ENCODE measurements around the gene RIPOR3.
"Not testable (repeated sequence)": the region's sequence is repeated elsewhere in the genome, so short reads cannot be mapped to it uniquely, and the experiment has no call there.

The RIPOR3 gene

DNA sequence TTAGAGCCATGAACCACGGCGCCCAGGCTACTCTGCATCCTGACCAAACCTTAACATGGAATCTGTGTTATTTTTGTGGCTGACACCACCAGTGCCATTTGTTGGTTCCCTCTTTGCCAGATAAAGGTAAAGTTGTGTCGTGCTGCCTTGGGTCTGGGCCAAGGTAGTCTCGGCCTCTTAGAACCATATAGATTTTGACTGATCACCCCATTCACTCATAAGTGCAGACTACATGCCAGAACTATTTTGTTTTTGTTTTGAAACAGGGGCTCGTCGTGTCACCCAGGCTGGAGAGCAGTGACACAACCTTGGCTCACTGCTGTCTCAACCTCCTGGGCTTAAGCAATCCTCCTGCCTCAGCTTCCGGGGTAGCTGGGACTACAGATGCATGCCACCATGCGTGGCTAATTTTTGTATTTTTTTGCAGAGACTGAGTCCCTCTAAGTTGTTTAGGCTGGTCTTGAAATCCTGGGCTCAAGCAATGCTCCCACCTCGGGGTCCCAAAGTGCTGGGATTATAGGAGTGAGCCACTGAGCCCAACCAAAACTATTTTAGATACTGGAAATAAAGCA, 19.2 kb upstream of the RIPOR3 start:
- Histone ChIP-seq H3K4me3 (ENCODE audit: low read length) (no peak overlapping the region), H3K27me3 (ENCODE audit: control insufficient read depth, insufficient read depth, low read length) (no peaks in the 10 kb centered on the region), H3K9ac (ENCODE audit: low read length) (no peak overlapping the region), H3K36me3 (ENCODE audit: control insufficient read depth, insufficient read depth, low read length) (no peaks in the 10 kb centered on the region), H3K4me1 (ENCODE audit: control insufficient read depth, insufficient read depth, low read length) (peaks cover 25% of the 10 kb centered on the region), H3K9me3 (ENCODE audit: control insufficient read depth, low read length) (no peaks in the 10 kb centered on the region)

DNA sequence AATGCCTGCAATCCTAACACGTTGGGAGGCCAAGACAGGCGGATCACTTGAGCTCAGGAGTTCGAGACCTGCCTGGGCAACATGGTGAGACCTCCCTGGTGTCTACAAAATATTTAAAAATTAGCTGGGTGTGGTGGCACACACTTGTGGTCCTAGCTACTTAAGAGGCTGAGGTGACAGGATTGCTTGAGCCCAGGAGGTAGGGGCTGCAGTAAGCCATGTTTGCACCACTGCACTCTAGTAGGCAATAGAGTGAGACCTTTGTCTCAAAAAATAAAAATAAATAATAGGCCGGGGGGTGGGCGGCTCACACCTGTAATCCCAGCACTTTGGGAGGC, 18.3 kb upstream of the RIPOR3 start:
- H3K36me3 ChIP-seq (ENCODE audit: control insufficient read depth, insufficient read depth, low read length), result no peaks in the 10 kb centered on the region
- no peak overlapping the region for H3K9ac ChIP-seq (ENCODE audit: low read length)
- H3K27me3 ChIP-seq (ENCODE audit: control insufficient read depth, insufficient read depth, low read length), result no peaks in the 10 kb centered on the region
- H3K4me1 ChIP-seq (ENCODE audit: control insufficient read depth, insufficient read depth, low read length), result peaks cover 25% of the 10 kb centered on the region
- no peaks in the 10 kb centered on the region for H3K9me3 ChIP-seq (ENCODE audit: control insufficient read depth, low read length)
- no peak overlapping the region for H3K4me3 ChIP-seq (ENCODE audit: low read length)

DNA sequence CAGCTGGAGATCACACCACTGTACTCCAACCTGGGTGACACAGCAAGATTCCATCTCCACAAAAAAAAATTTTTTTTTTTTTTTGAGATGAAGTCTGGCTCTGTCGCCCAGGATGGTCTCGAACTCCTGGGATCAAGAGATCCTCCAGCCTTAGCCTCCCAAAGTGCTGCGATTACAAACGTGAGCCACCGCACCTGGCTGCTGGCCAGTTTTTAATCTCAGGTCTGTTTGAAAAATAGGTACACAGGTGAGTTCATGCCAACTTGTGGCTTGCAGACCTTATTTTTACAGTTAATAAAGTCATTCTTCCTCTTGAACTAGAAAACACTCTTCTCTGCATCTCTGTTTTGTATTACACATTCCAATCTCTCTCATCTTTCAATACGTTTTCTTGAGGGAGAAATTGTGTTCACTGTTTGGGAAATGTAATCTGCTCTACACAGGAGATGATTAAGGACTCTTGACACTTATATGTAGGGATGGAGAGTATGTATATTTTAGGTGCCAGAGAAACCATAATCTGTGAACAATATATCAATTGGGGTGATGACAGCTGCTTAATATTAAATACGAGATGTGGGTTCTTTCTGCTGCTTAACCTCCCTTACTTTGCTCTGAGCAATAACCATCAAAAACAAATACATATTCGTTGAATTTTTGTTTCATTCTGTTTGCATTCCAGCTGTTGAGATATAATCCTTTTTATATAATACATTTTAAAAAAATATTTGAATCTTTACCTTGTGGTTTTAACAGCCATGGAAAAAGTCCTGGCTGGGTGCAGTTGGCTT, 17.7 kb upstream of the RIPOR3 start:
- Histone ChIP-seq H3K4me1 (ENCODE audit: control insufficient read depth, insufficient read depth, low read length) (peaks cover 25% of the 10 kb centered on the region), H3K9ac (ENCODE audit: low read length) (no peak overlapping the region), H3K27me3 (ENCODE audit: control insufficient read depth, insufficient read depth, low read length) (no peaks in the 10 kb centered on the region), H3K36me3 (ENCODE audit: control insufficient read depth, insufficient read depth, low read length) (no peaks in the 10 kb centered on the region), H3K4me3 (ENCODE audit: low read length) (no peak overlapping the region), H3K9me3 (ENCODE audit: control insufficient read depth, low read length) (no peaks in the 10 kb centered on the region)

DNA sequence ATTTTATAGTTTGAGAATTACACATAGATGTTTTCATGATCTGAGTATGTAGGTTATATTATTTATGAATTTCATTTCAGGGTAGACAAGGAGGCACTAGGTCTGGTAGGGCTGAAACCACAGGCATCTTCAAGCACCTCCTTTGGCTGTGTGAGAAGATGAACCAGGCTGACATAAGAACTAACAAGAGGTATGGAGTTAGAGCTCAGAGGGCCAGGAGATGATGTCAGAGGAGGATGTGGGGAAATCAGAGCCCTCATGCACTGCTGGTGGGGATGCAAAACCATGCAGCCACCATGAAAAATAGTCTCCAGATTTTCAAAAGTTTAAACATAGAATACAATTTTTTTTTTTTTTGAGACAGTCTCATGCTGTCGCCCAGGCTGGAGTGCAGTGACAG, 13.6 kb upstream of the RIPOR3 start:
- Histone ChIP-seq H3K9me3 (ENCODE audit: control insufficient read depth, low read length) (no peaks in the 10 kb centered on the region), H3K27me3 (ENCODE audit: control insufficient read depth, insufficient read depth, low read length) (no peaks in the 10 kb centered on the region), H3K36me3 (ENCODE audit: control insufficient read depth, insufficient read depth, low read length) (no peaks in the 10 kb centered on the region), H3K4me3 (ENCODE audit: low read length) (no peak overlapping the region), H3K9ac (ENCODE audit: low read length) (no peak overlapping the region), H3K4me1 (ENCODE audit: control insufficient read depth, insufficient read depth, low read length) (peaks cover 15% of the 10 kb centered on the region)

DNA sequence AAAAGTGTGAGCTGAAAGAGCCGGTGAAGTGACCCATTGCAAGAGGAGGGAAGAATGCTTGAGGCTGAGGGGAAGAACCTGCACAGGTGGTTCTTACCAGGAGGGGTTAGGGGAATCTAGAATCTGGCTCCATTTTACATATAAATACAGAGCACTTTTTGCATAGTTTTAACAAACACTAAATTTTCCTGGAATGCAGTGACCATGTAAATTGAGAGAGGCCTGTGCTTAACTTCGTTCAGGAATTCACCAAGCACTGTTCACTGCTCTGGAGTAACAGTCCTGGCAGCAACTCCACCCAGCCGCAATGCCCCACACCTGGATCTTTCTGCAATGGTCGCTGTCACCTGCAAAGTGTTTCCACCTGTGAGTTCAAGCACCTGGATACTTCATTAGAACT, 13.2 kb upstream of the RIPOR3 start:
- H3K9me3 ChIP-seq (ENCODE audit: control insufficient read depth, low read length), result no peaks in the 10 kb centered on the region

DNA sequence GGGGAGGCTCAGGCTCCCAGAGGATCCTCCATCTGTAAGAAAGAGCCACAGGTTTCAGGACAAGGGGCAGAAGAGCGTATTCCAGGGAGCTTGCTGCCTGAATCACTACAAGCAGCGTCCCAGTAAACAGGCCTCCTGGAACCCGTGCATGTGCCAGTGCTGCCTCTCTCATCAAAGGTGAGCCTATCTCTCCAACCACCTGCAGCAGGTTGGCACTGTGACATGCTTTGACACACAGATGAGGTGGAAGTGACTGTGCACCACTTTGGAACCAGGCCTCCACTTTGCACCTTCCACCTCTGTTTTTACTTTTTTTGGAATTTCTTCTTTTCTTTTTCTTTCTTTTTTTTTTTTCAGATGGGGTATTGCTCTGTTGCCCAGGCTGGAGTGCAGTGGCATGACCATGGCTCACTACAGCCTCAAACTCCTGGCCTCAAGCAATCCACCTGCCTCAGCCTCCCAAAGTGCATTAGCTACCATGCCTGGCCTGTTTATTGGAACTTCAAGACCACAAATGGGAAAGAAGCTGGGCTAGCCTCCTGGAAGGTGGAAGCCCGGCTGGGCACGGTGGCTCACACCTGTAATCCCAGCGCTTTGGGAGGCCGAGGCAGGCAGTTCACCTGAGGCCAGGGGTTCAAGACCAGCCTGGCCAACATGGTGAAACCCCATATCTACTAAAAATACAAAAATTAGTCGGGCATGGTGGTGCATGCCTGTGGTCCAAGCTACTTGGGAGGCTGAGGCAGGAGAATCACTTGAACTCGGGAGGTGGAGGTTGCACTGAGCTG, 12.5 kb upstream of the RIPOR3 start:
- H3K36me3 ChIP-seq (ENCODE audit: control insufficient read depth, insufficient read depth, low read length); H3K4me3 ChIP-seq (ENCODE audit: low read length); H3K9ac ChIP-seq (ENCODE audit: low read length); H3K27me3 ChIP-seq (ENCODE audit: control insufficient read depth, insufficient read depth, low read length); H3K9me3 ChIP-seq (ENCODE audit: control insufficient read depth, low read length): not testable (repeated sequence)
- H3K4me1 ChIP-seq (ENCODE audit: control insufficient read depth, insufficient read depth, low read length), result peaks cover 15% of the 10 kb centered on the region

More for the DNA sequence above, 13.2 kb upstream of the RIPOR3 start:
- Histone ChIP-seq H3K9ac (ENCODE audit: low read length) (no peak overlapping the region), H3K4me3 (ENCODE audit: low read length) (no peak overlapping the region), H3K4me1 (ENCODE audit: control insufficient read depth, insufficient read depth, low read length) (peaks cover 15% of the 10 kb centered on the region), H3K36me3 (ENCODE audit: control insufficient read depth, insufficient read depth, low read length) (no peaks in the 10 kb centered on the region), H3K27me3 (ENCODE audit: control insufficient read depth, insufficient read depth, low read length) (no peaks in the 10 kb centered on the region)

DNA sequence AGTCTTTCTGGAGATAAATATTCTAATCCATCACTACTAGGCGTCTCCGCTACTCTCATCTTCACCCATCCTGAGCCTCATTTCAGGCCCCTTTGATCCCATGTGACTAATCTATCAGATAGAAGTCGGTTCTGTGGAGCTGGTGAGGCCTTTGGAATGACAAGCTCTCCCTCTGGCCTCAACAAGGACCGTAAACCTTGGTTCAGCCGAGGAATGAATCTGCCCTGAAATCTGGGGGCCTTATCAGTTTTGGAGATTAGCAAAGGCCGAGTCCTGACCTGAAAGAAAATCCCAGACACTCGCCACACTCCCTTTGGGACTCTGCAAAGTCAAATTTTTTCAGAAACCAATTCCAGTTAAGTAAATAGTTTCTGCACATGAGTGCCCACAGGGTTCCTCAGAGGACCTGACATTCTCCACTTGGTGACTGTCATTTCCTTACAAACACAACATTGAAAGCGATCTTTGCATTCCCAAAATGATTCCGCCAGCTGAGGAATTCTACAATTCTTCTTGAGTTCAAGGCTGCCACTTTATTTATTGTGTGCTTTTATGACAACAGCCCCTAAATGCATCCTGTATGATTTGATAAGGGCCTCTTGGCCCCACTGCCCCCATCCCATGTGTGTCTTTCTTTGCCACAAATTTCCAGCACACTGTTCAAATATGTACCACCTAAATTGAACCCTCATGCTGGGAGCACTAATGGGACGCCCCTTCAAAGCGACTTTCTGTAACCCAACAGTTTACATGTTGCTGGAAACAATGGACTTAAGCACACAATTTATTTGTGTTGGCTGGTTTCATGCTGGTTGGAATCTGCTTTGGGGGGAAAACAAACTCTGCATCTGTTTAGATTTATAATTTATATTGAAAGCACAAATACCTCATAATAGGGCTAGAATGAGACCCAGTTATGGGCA, 10.0 kb upstream of the RIPOR3 start:
- Histone ChIP-seq H3K9me3 (ENCODE audit: control insufficient read depth, low read length) (no peaks in the 10 kb centered on the region), H3K36me3 (ENCODE audit: control insufficient read depth, insufficient read depth, low read length) (no peaks in the 10 kb centered on the region), H3K4me3 (ENCODE audit: low read length) (no peak overlapping the region), H3K27me3 (ENCODE audit: control insufficient read depth, insufficient read depth, low read length) (no peaks in the 10 kb centered on the region), H3K4me1 (ENCODE audit: control insufficient read depth, insufficient read depth, low read length) (no peaks in the 10 kb centered on the region), H3K9ac (ENCODE audit: low read length) (no peak overlapping the region)

DNA sequence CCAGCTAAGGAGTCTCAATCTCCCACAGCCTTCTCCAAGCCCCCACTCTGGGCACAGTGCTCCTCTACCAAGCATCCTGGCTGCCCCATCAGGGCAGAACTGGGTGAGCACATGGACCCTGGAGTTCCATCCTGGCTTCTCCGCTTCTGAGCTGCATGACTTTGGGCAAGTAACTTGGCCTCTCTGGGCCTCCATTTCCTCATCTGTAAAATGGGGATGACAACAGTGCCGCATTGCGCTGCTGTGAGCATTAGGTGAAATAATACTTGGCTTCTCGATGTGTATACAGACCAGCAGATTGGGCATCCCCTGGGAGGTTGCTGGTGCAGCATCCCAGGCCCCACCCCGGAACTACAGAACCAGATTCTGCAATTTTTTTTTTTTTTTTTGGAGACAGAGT, 8.3 kb upstream of the RIPOR3 start:
- H3K4me1 ChIP-seq (ENCODE audit: control insufficient read depth, insufficient read depth, low read length), result no peaks in the 10 kb centered on the region
- no peak overlapping the region for H3K4me3 ChIP-seq (ENCODE audit: low read length)
- H3K36me3 ChIP-seq (ENCODE audit: control insufficient read depth, insufficient read depth, low read length), result no peaks in the 10 kb centered on the region
- H3K27me3 ChIP-seq (ENCODE audit: control insufficient read depth, insufficient read depth, low read length), result no peaks in the 10 kb centered on the region
- no peaks in the 10 kb centered on the region for H3K9me3 ChIP-seq (ENCODE audit: control insufficient read depth, low read length)
- H3K9ac ChIP-seq (ENCODE audit: low read length), result no peak overlapping the region

DNA sequence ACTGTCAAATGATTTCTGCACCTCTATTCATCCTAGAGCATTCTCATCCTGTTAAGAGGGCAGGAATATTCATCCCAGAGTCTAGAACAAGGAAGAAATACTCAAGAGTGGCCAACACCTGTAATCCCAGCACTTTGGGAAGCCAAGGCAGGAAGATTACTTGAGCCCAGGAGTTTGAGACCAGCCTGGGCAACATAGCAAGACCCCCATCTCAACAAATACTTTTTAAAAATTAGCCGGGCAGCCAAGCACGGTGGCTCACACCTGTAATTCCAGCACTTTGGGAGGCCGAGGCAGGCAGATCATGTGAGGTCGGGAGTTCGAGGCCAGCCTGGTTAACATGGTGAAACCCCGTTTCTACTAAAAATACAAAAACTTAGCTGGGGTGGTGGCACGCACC, 6.9 kb upstream of the RIPOR3 start:
- H3K9ac ChIP-seq (ENCODE audit: low read length); H3K27me3 ChIP-seq (ENCODE audit: control insufficient read depth, insufficient read depth, low read length); H3K36me3 ChIP-seq (ENCODE audit: control insufficient read depth, insufficient read depth, low read length); H3K4me1 ChIP-seq (ENCODE audit: control insufficient read depth, insufficient read depth, low read length); H3K4me3 ChIP-seq (ENCODE audit: low read length); H3K9me3 ChIP-seq (ENCODE audit: control insufficient read depth, low read length): not testable (repeated sequence)

DNA sequence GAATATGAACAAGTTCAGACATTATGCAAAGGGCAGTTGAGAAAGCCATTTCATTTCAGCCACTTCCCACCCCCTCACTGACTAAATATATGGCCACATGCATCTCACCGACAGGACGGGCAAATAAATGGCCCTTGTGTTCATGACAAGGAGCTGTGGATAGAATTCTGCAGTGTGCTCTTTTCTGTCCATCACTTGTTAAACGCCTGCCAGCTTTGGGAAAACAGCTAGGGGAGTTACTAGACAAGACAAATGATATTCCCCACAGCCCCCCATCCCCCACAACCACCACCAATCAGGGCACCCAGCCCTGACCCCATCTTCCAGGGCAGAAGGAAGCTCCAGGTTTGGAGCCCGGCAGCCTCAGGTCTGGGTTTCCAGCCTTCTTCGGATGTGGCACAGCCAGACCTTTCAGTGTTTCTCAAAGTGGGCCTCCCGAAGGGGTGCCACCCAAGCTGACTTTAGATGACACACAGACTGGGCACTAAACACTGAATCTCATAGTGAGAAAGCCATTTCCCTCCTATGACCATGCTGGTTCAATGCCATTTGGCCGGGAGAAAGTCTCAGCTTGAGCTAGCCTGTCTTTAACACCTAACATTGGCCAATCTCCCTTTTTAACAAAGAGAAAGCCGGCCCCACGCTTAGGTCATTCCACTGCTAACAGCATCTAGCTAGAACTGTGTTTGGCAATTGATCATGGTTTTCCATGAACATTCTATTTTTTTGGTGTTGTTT, 4.0 kb upstream of the RIPOR3 start:
- Histone ChIP-seq H3K4me3 (ENCODE audit: low read length) (no peak overlapping the region), H3K36me3 (ENCODE audit: control insufficient read depth, insufficient read depth, low read length) (no peaks in the 10 kb centered on the region), H3K4me1 (ENCODE audit: control insufficient read depth, insufficient read depth, low read length) (peaks cover 12% of the 10 kb centered on the region), H3K9me3 (ENCODE audit: control insufficient read depth, low read length) (no peaks in the 10 kb centered on the region), H3K27me3 (ENCODE audit: control insufficient read depth, insufficient read depth, low read length) (peaks cover 19% of the 10 kb centered on the region), H3K9ac (ENCODE audit: low read length) (no peak overlapping the region)

DNA sequence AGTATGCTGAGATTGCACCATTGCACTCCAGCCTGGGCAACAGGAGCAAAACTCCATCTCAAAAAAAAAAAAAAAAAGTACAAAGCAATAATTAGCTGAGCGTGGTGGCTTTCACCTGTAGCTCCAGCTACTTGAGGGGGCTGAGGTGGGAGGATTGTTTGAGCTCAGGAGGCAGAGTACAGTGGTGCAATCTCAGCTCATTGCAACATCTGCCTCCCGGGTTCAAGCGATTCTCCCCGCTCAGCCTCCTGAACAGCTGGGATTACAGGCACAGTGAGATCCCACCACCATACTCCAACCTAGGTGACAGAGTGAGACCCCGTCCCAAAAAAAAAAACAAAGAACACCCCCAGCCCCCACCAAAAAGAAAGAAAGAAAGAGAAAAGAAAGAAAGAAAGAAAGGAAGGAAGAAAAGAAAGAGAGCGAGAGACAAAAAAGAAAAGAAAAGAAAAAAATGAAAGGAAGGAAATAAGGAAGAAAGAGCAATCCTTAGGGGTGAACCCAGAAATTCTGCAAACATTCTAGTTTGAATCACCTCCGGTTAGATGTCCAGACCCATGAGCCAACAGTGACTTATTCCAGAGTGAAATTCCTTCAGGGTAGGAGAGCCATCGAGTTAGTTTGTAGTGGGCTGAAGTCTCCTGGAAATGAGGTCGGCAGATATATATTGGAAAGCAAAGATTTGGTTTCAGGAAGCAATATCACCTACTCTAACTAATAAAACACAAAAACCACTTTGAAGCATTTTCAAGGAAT, 3.2 kb upstream of the RIPOR3 start:
- H3K4me1 ChIP-seq (ENCODE audit: control insufficient read depth, insufficient read depth, low read length), result peaks cover 19% of the 10 kb centered on the region
- no peaks in the 10 kb centered on the region for H3K9me3 ChIP-seq (ENCODE audit: control insufficient read depth, low read length)
- H3K9ac ChIP-seq (ENCODE audit: low read length), result no peak overlapping the region
- H3K36me3 ChIP-seq (ENCODE audit: control insufficient read depth, insufficient read depth, low read length), result no peaks in the 10 kb centered on the region
- H3K4me3 ChIP-seq (ENCODE audit: low read length), result no peak overlapping the region
- peaks cover 22% of the 10 kb centered on the region for H3K27me3 ChIP-seq (ENCODE audit: control insufficient read depth, insufficient read depth, low read length)
